GM06990 (cell line): Measurements from ENCODE around the gene TLE1.

Source experiments
- DNase-seq: peaks from one replicate; pipeline ENCODE4 v3.0.0-alpha.2; 2011; ENCODE audit not compliant: insufficient read length; ENCODE audit errors: extremely low read depth
- H3K27me3 ChIP-seq: replicated peaks from 2 replicates; pipeline ENCODE4 v1.6.0; 2011; ENCODE audit warnings: low read length; ENCODE audit not compliant: control insufficient read depth, insufficient read depth
- H3K36me3 ChIP-seq: 2 replicates; pipeline ENCODE4 v1.5.1; 2011; ENCODE audit warnings: low read length; ENCODE audit not compliant: control insufficient read depth, insufficient read depth
- H3K4me3 ChIP-seq: replicated peaks from 2 replicates; pipeline ENCODE4 v1.5.1; 2011; ENCODE audit warnings: low read depth, mild to moderate bottlenecking, control low read depth, low read length
- CTCF ChIP-seq: IDR thresholded peaks from 2 replicates; pipeline ENCODE4 v1.5.1; 2011; ENCODE audit warnings: low read length, control low read depth, mild to moderate bottlenecking, inconsistent platforms; ENCODE audit not compliant: insufficient read depth, poor library complexity, severe bottlenecking

The TLE1 gene

GRCh38 chr9:81720450-81721086 lies 31.2 kb upstream of the TLE1 start:
- no peak for TF ChIP-seq CTCF
- no peak for DNase-seq
- no peaks in the 10 kb centered on the region for H3K36me3 ChIP-seq
- no peaks in the 10 kb centered on the region for H3K27me3 ChIP-seq
- H3K4me3 ChIP-seq, result no peak overlapping the region

- DNase-seq, result no peak
- no peak overlapping the region for H3K4me3 ChIP-seq
- no peaks in the 10 kb centered on the region for H3K36me3 ChIP-seq
- no peaks in the 10 kb centered on the region for H3K27me3 ChIP-seq
- no peak for TF ChIP-seq CTCF
Observed at GRCh38 chr9:81719972-81720371, 30.6 kb upstream of the TLE1 start.

- no peaks in the 10 kb centered on the region for H3K36me3 ChIP-seq
- no peak for DNase-seq
- TF ChIP-seq CTCF, result no peak
- no peak overlapping the region for H3K4me3 ChIP-seq
- no peaks in the 10 kb centered on the region for H3K27me3 ChIP-seq
Observed at GRCh38 chr9:81718244-81718643, 28.9 kb upstream of the TLE1 start.

GRCh38 chr9:81717747-81718077 lies 28.4 kb upstream of the TLE1 start:
- H3K27me3 ChIP-seq, result no peaks in the 10 kb centered on the region
- H3K36me3 ChIP-seq, result no peaks in the 10 kb centered on the region
- DNase-seq, result no peak
- H3K4me3 ChIP-seq, result no peak overlapping the region
- no peak for TF ChIP-seq CTCF

- DNase-seq, result no peak
- Histone ChIP-seq H3K27me3 (no peaks in the 10 kb centered on the region), H3K4me3 (no peak overlapping the region), H3K36me3 (no peaks in the 10 kb centered on the region)
- no peak for TF ChIP-seq CTCF
Observed at GRCh38 chr9:81717061-81717746, 27.9 kb upstream of the TLE1 start.
